ENCODE results near the gene MESP2. TPM values are rescaled to one million over a fixed set of nuclear protein-coding genes. Genes with fewer than 3 reads are reported as not detected.

Gene MESP2
- total RNA-seq, 2 donors from 2014 or later = 0.22 to 1.3 TPM

DNA sequence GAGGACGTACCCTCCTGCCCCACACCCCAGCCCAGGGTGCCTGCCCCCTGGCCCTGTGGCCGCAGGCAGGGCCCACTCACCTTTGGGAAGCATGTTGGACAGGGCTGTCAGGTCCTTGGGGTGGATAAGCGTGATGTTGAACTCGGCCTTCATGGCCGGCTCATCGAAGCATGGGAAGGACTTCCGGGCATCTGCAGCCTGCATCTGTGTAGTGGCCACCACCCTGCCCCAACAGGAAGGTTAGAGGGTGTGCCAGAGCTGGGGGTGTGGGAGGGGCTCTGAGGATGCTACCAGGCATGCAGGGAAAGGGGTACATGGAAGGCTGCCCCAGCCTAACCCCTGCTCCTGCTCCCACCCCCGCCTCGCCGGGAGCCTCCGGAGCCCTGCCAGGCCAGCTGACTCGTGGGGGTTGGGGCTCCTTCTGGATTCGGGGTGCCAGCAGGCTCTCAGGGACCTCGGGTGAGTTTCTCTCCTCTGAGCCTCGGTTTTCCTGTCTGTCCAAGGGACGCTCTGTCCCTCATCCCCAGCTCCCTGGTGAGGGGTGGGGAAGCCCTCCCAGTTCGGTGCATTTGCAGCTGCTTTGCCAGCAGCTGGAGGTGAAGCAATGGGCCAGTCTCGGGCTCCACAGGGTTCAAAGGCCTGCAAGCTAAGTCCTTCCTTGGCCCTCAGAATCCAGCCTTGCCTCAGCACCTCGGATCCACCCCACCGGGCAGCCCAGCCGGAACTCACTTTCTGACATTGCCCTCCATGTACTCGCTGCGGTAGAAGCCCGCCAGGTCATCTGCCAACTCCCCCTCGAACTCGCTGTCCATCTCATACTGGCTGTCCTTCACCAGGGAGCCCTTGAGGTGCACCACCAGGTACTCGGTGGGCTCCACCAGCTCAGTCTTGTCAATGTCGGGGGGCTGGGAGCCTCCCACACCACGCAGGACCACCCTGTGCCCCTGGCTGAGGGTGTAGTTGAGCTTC lies 29.4 kb downstream of the MESP2 start:
- Histone ChIP-seq H3K27me3 (ENCODE audit: control insufficient read depth, insufficient read depth, low read length, poor library complexity, severe bottlenecking) (no peaks in the 10 kb centered on the region), H3K27ac (ENCODE audit: low read depth, low read length) (no peak overlapping the region), H3K9me3 (ENCODE audit: control insufficient read depth, low read length) (no peaks in the 10 kb centered on the region), H3K9ac (ENCODE audit: extremely low read depth, low read length, poor library complexity, severe bottlenecking) (no peak overlapping the region), H3K4me1 (ENCODE audit: control insufficient read depth, insufficient read depth, low read length) (peaks cover 4% of the 10 kb centered on the region), H3K36me3 (ENCODE audit: control insufficient read depth, insufficient read depth, low read length) (no peaks in the 10 kb centered on the region), H3K4me3 (ENCODE audit: low read length) (no peak overlapping the region)
- Mint-ChIP-seq H3K4me3 (no peak overlapping the region), H3K27me3 (ENCODE audit: insufficient read depth) (peaks cover 5% of the 10 kb centered on the region), H3K9me3 (no peaks in the 10 kb centered on the region), H3K4me1 (peaks cover 12% of the 10 kb centered on the region), H3K27ac (no peak overlapping the region), H3K36me3 (ENCODE audit: low read depth) (no peaks in the 10 kb centered on the region)
- DNase-seq = no peak
- no peak for TF ChIP-seq CTCF (conservative IDR thresholded peaks at IDR 0.05)
- whole genome bisulfite sequencing, 2 experiments (ENCODE audit: insufficient coverage in 1 of 2, insufficient read length in 1 of 2) = 88 to 93% methylated on average over 8 to 29 of the region's 29 CpGs

DNA sequence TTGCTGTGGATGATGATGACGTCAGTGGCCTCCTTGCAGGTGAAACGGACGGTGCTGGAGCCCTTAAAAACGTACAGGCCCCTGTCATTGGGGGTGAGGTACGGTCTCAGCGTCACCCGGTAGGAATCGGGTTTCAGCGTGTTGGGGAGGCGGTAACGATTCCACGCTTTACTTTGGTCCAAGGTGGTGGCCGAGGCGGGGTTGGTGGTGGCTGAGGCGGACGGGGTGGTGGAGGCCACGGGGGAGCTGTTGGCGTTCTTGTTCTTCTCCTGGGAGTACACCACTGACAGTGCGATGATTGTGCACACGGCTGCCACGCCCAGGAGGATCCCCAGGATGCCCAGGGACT lies 30.1 kb downstream of the MESP2 start:
- no peaks in the 10 kb centered on the region for H3K36me3 Mint-ChIP-seq (ENCODE audit: low read depth)
- H3K27ac Mint-ChIP-seq = no peak overlapping the region
- Histone ChIP-seq H3K27me3 (ENCODE audit: control insufficient read depth, insufficient read depth, low read length, poor library complexity, severe bottlenecking) (no peaks in the 10 kb centered on the region), H3K9ac (ENCODE audit: extremely low read depth, low read length, poor library complexity, severe bottlenecking) (no peak overlapping the region), H3K9me3 (ENCODE audit: control insufficient read depth, low read length) (no peaks in the 10 kb centered on the region), H3K4me3 (ENCODE audit: low read length) (no peak overlapping the region), H3K36me3 (ENCODE audit: control insufficient read depth, insufficient read depth, low read length) (no peaks in the 10 kb centered on the region), H3K4me1 (ENCODE audit: control insufficient read depth, insufficient read depth, low read length) (peaks cover 4% of the 10 kb centered on the region), H3K27ac (ENCODE audit: low read depth, low read length) (no peak overlapping the region)
- 88 to 90% methylated on average over 19 to 21 of the region's 21 CpGs for WGBS, 2 experiments (ENCODE audit: insufficient coverage in 1 of 2, insufficient read length in 1 of 2)
- no peak for DNase-seq
- peaks cover 12% of the 10 kb centered on the region for H3K4me1 Mint-ChIP-seq
- H3K27me3 Mint-ChIP-seq (ENCODE audit: insufficient read depth) = peaks cover 7% of the 10 kb centered on the region
- H3K9me3 Mint-ChIP-seq = no peaks in the 10 kb centered on the region
- TF ChIP-seq CTCF (conservative IDR thresholded peaks at IDR 0.05) = no peak
- H3K4me3 Mint-ChIP-seq = no peak overlapping the region

GRCh38 chr15:89806559-89807550 lies 30.7 kb downstream of the MESP2 start:
- Histone ChIP-seq H3K4me1 (ENCODE audit: control insufficient read depth, insufficient read depth, low read length) (peaks cover 4% of the 10 kb centered on the region), H3K9me3 (ENCODE audit: control insufficient read depth, low read length) (no peaks in the 10 kb centered on the region), H3K36me3 (ENCODE audit: control insufficient read depth, insufficient read depth, low read length) (no peaks in the 10 kb centered on the region), H3K27me3 (ENCODE audit: control insufficient read depth, insufficient read depth, low read length, poor library complexity, severe bottlenecking) (no peaks in the 10 kb centered on the region), H3K27ac (ENCODE audit: low read depth, low read length) (no peak overlapping the region), H3K4me3 (ENCODE audit: low read length) (no peak overlapping the region), H3K9ac (ENCODE audit: extremely low read depth, low read length, poor library complexity, severe bottlenecking) (no peak overlapping the region)
- no peak for DNase-seq
- Mint-ChIP-seq H3K36me3 (ENCODE audit: low read depth) (no peaks in the 10 kb centered on the region), H3K27me3 (ENCODE audit: insufficient read depth) (peaks cover 9% of the 10 kb centered on the region), H3K27ac (no peak overlapping the region), H3K9me3 (no peaks in the 10 kb centered on the region), H3K4me1 (peaks cover 12% of the 10 kb centered on the region), H3K4me3 (no peak overlapping the region)
- no peak for TF ChIP-seq CTCF (conservative IDR thresholded peaks at IDR 0.05)
- 89 to 94% methylated on average over 13 to 22 of the region's 22 CpGs for WGBS, 2 experiments (ENCODE audit: insufficient coverage in 1 of 2, insufficient read length in 1 of 2)
